Measurements from ENCODE around the gene CDHR4. TPM values are rescaled to one million over a fixed set of nuclear protein-coding genes. Genes with fewer than 3 reads are reported as not detected.

The CDHR4 gene
- 0.27 to 0.42 TPM in 2 of 3 replicates, not detected in the other for total RNA-seq

GRCh38 chr3:49799761-49800160, at the start of gene CDHR4:
Gene CDHR4 (minus strand): TSS chr3:49799873. CDS start chr3:49799812, 61 bp downstream.
- H3K27me3 Mint-ChIP-seq (ENCODE audit: low read depth) = peaks cover 27% of the 10 kb centered on the region

GRCh38 chr3:49845694-49846093, 46.0 kb upstream of the CDHR4 start:
- DNase-seq (ENCODE audit: low spot score in 2 of 2, unreplicated experiment in 2 of 2) = no peak
- Mint-ChIP-seq H3K9me3 (no peaks in the 10 kb centered on the region), H3K4me3 (no peak overlapping the region), H3K36me3 (peaks cover 4% of the 10 kb centered on the region), H3K27me3 (ENCODE audit: low read depth) (no peaks in the 10 kb centered on the region), H3K4me1 (no peaks in the 10 kb centered on the region), H3K27ac (no peak overlapping the region)
- TF ChIP-seq CTCF (IDR thresholded peaks at IDR 0.05; ENCODE audit: unreplicated experiment) = no peak

More at GRCh38 chr3:49799761-49800160, at the start of gene CDHR4:
- no peaks in the 10 kb centered on the region for H3K36me3 Mint-ChIP-seq
- H3K9me3 Mint-ChIP-seq = no peaks in the 10 kb centered on the region
- H3K27ac Mint-ChIP-seq = no peak within 1 kb of the TSS
- peaks cover 15% of the 10 kb centered on the region for H3K4me1 Mint-ChIP-seq
- DNase-seq (ENCODE audit: low spot score in 2 of 2, unreplicated experiment in 2 of 2) = no peak
- TF ChIP-seq CTCF (IDR thresholded peaks at IDR 0.05; ENCODE audit: unreplicated experiment) = no peak
- no peak within 1 kb of the TSS for H3K4me3 Mint-ChIP-seq

- no peak overlapping the region for H3K4me3 Mint-ChIP-seq
- peaks cover 4% of the 10 kb centered on the region for H3K36me3 Mint-ChIP-seq
- no peak for TF ChIP-seq CTCF (IDR thresholded peaks at IDR 0.05; ENCODE audit: unreplicated experiment)
- DNase-seq (ENCODE audit: low spot score in 2 of 2, unreplicated experiment in 2 of 2) = no peak
- no peaks in the 10 kb centered on the region for H3K9me3 Mint-ChIP-seq
- no peaks in the 10 kb centered on the region for H3K4me1 Mint-ChIP-seq
- H3K27me3 Mint-ChIP-seq (ENCODE audit: low read depth) = no peaks in the 10 kb centered on the region
- H3K27ac Mint-ChIP-seq = no peak overlapping the region
These were observed 45.0 kb upstream of the CDHR4 start for GRCh38 chr3:49844464-49845183.

GRCh38 chr3:49842843-49843517, 43.3 kb upstream of the CDHR4 start:
- Mint-ChIP-seq H3K27me3 (ENCODE audit: low read depth) (no peaks in the 10 kb centered on the region), H3K27ac (no peak overlapping the region), H3K9me3 (no peaks in the 10 kb centered on the region), H3K36me3 (peaks cover 5% of the 10 kb centered on the region), H3K4me1 (peaks cover 5% of the 10 kb centered on the region), H3K4me3 (no peak overlapping the region)
- no peak for DNase-seq (ENCODE audit: low spot score in 2 of 2, unreplicated experiment in 2 of 2)
- TF ChIP-seq CTCF (IDR thresholded peaks at IDR 0.05; ENCODE audit: unreplicated experiment) = no peak

- Mint-ChIP-seq H3K4me1 (peaks cover 5% of the 10 kb centered on the region), H3K4me3 (no peak overlapping the region), H3K27me3 (ENCODE audit: low read depth) (no peaks in the 10 kb centered on the region), H3K36me3 (peaks cover 1% of the 10 kb centered on the region), H3K9me3 (no peaks in the 10 kb centered on the region), H3K27ac (no peak overlapping the region)
- no peak for DNase-seq (ENCODE audit: low spot score in 2 of 2, unreplicated experiment in 2 of 2)
- no peak for TF ChIP-seq CTCF (IDR thresholded peaks at IDR 0.05; ENCODE audit: unreplicated experiment)
These were observed 42.1 kb upstream of the CDHR4 start for GRCh38 chr3:49841806-49842205.
